A549 treated with AZD9567 at 1 μM for 4 hours (cell line): ENCODE measurements around the gene IQCB1. TPM values are rescaled to one million over a fixed set of nuclear protein-coding genes. Genes with fewer than 3 reads are reported as not detected.

Source experiments
- total RNA-seq: library from RNA; stranded (reverse); fragments of 200-300 nt; extraction: Qiagen RNA extraction; gene quantifications from 5 replicates; pipeline ENCODE4 v1.2.3, GENCODE V29; 2022; ENCODE audit not compliant: insufficient read depth

IQCB1 gene
- total RNA-seq = 9.6 to 11.1 TPM (median 10.1 TPM) in 5 replicates

DNA sequence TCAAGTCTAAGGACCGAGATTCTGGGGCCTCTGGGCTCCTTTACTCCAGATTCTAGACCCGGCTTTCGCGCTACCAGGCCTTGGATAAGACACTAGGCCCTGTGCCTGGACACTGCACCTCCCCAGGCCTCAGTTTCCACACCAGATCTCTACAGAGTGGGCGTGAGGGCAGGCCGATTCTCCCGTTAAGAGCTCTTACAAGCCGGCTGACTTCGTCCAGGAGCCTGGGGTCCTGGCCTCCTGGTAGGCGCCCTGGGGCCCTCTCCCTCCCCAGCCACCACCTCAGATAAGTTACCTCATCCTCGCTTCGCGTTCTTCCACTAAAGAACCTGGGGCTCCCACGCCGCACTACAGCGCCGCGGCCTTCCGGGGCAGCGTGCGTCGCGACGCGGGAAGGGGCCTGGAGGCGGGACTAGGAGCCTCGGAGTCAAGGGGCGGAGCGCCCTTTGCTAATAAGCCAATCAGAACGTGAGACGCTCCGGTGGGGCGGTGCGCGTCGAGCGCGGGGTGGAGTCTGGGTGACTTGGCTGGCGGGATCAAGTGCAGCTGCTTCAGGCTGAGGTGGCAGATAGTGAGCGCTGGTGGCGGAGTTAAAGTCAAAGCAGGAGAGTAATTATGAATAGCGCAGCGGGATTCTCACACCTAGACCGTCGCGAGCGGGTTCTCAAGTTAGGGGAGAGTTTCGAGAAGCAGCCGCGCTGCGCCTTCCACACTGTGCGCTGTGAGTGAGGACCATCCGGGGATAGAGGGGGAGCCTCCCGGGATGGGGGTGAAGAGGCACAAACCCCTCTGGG, at the start of gene IQCB1, which contains the start of gene EAF2:
Gene IQCB1 (minus strand): TSS at position 390 of the 794 bp plus-strand sequence. CDS start 6,100 bp downstream, outside the sequence.
Gene EAF2 (plus strand): TSS at position 539 of the 794 bp plus-strand sequence. CDS start 77 bp downstream, at position 616.

GRCh38 chr3:121749276-121750086, 85.4 kb downstream of the IQCB1 start, which contains the start of gene GOLGB1:
GOLGB1 (minus strand) TSS chr3:121749741; CDS start chr3:121730971, 18,770 bp downstream.

Other genes with a start within 250 kb of the IQCB1 start
- gene FBXO40, start 241.7 kb downstream of the IQCB1 start, total RNA-seq = not detected in 5 replicates
- gene HCLS1, start 174.2 kb downstream of the IQCB1 start, total RNA-seq = 0.14 to 0.19 TPM (median 0.19 TPM) in 3 of 5 replicates, not detected in the others
- 15.8 to 20.3 TPM (median 16.2 TPM) in 5 replicates for gene GOLGB1, start 85.3 kb downstream of the IQCB1 start, total RNA-seq
- 1.9 to 2.1 TPM (median 2.1 TPM) in 4 of 5 replicates, not detected in the other for gene EAF2, start 149 bp upstream of the IQCB1 start, total RNA-seq
- gene SLC15A2, start 59.3 kb upstream of the IQCB1 start, total RNA-seq = 0.08 to 0.29 TPM (median 0.20 TPM) in 4 of 5 replicates, not detected in the other
- not detected in 5 replicates for gene ILDR1, start 187.2 kb upstream of the IQCB1 start, total RNA-seq
- not detected in 5 replicates for gene CD86, start 220.3 kb upstream of the IQCB1 start, total RNA-seq